DMS53 treated with DMSO at 0.1 percent for 48 hours (cell line): Measurements from ENCODE around the gene GOLGA2.

ENCODE experiments used
- DNase-seq: peaks from one replicate; lab custom pipeline; 2025; ENCODE audit not compliant: unreplicated experiment; lab: John Stamatoyannopoulos, UW

The GOLGA2 gene, protein sequence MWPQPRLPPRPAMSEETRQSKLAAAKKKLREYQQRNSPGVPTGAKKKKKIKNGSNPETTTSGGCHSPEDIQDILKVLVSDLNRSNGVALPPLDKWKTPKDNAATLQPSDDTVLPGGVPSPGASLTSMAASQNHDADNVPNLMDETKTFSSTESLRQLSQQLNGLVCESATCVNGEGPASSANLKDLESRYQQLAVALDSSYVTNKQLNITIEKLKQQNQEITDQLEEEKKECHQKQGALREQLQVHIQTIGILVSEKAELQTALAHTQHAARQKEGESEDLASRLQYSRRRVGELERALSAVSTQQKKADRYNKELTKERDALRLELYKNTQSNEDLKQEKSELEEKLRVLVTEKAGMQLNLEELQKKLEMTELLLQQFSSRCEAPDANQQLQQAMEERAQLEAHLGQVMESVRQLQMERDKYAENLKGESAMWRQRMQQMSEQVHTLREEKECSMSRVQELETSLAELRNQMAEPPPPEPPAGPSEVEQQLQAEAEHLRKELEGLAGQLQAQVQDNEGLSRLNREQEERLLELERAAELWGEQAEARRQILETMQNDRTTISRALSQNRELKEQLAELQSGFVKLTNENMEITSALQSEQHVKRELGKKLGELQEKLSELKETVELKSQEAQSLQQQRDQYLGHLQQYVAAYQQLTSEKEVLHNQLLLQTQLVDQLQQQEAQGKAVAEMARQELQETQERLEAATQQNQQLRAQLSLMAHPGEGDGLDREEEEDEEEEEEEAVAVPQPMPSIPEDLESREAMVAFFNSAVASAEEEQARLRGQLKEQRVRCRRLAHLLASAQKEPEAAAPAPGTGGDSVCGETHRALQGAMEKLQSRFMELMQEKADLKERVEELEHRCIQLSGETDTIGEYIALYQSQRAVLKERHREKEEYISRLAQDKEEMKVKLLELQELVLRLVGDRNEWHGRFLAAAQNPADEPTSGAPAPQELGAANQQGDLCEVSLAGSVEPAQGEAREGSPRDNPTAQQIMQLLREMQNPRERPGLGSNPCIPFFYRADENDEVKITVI

GRCh38 chr9:128275198-128276007 lies at the start of gene GOLGA2:
Gene GOLGA2 (minus strand): TSS chr9:128276007. CDS start chr9:128275976, 31 bp downstream.
- DNase-seq = no peak

GRCh38 chr9:128324401-128324800 lies 48.6 kb upstream of the GOLGA2 start:
- no peak for DNase-seq

- no peak for DNase-seq
Observed at GRCh38 chr9:128323791-128324190, 48.0 kb upstream of the GOLGA2 start.

DNA sequence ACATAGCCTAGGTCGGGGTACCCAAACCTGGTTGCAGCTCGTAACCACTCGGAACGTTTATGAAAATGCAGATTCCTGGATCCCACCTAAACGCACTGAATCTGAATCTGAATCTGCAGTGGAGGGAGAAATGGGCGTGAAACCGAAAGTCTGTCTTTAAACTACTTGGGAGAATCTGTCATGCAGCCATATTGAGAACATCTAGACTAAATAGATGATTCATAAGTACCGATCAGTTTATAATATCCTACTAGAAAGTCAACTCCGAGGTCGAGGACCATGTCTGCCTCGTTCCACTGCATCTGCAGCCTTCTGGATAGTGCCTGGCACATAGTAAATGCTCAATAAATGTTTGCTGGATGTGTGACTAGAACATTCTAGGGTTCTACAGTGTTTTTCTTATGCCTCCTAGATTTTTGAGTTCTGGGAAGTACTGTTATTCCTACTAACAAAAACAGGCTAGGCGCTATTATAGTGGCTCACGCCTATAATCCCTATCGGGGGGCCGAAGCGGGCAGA lies 47.5 kb upstream of the GOLGA2 start:
- DNase-seq = no peak

- DNase-seq = peak; percentile 90
Observed at GRCh38 chr9:128322404-128323211, 46.8 kb upstream of the GOLGA2 start, which contains the start of the genes COQ4 and TRUB2. Gene COQ4 (plus strand): TSS chr9:128322839. CDS start chr9:128322859, 20 bp downstream. Gene TRUB2 (minus strand): TSS chr9:128322447. CDS start chr9:128322408, 39 bp downstream.

DNA sequence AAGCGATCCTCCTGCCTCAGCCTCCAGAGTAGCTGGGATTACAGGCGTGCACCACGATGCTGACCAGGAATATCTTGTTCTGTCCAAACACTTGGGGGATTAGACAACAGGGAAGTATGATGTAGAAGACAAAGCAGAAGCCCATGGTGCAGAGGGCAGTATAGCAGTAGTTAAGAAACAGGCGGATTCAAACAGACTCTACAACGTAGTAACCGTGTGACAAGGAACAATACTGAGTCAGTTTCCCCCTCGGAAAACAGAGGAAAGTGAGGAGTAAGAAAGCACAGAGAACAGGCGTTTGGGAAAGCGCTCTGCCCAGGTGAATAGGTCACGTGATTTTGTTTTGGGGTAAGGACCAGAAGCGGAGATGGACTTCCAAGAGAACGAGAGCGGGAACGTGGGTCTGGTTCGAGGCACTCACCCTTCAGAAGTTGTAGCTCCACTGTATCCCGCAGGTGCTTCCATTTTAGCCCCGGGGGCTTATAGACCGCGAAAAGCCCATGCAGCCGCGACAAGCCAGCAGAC lies 46.1 kb upstream of the GOLGA2 start:
- no peak for DNase-seq

DNA sequence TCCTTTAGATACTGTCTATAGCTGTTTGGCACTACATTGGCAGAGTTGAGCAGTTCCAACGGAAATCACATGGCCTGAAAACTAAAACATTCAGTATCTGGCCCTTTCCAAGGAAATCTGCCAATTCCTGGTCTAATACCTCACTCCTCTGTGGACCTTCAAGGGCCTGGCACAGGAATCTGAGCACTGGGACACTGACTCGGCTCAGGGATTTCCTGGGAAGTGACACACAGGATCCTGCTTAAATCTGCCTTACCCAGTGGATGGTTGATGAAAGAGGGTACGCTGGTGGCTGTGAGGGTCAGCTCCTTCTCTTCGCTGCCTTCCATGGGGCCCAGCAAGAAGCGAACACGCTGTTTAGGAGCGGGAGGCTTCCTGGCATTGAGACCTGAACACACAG lies 45.5 kb upstream of the GOLGA2 start:
- DNase-seq = no peak

GRCh38 chr9:128317629-128318028 lies 41.8 kb upstream of the GOLGA2 start:
- DNase-seq = no peak

- DNase-seq = no peak
Observed at GRCh38 chr9:128316421-128316820, 40.6 kb upstream of the GOLGA2 start.

DNA sequence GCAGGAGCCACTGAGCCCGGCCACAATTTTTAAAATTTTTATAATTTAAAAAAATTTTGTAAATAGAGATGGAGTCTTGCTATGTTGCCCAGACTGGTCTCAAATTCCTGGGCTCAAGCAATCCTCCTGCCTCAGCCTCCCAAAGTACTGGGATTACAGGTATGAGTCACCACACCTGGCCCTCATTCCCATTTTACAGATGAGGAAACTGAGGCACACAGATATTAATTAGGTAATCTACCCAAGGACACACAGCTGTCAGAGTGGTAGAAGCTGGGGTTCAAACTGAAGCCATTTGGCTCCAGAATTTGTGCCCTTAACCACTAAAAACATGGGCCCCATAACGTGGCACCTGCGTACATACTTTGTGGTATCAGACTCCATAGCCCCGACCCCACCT lies 38.9 kb upstream of the GOLGA2 start:
- no peak for DNase-seq

- DNase-seq = no peak
Observed at GRCh38 chr9:128310461-128310860, 34.7 kb upstream of the GOLGA2 start.

DNA sequence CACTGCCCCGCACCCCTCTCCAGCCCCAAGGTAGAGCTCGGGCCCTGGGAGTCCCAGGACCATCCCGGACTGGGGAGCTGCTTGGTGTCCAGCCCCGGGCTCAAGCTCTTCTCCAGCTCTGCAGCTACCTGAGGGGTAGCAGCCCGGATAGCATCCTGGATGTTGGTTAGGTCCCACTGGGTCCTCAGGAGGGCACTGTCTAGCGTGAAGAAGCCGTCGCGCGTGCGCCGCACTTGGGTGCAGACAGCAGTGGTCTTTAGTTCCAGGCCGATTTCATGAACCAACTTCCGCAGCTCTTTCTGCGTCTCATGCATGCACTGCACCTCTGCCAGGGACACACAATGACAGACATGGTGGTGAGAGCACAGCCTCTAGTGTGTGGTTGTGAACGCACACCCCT lies 33.7 kb upstream of the GOLGA2 start:
- no peak for DNase-seq

GRCh38 chr9:128304971-128305288 lies 29.1 kb upstream of the GOLGA2 start:
- no peak for DNase-seq

- DNase-seq = no peak
Observed at GRCh38 chr9:128304136-128304970, 28.5 kb upstream of the GOLGA2 start.

GRCh38 chr9:128298535-128299482 lies 23.0 kb upstream of the GOLGA2 start:
- DNase-seq = no peak

GRCh38 chr9:128297221-128297773 lies 21.5 kb upstream of the GOLGA2 start:
- DNase-seq = no peak
